A673 (cell line): ENCODE results near the gene OR2J1. TPM values are rescaled to one million over a fixed set of nuclear protein-coding genes. Genes with fewer than 3 reads are reported as not detected.

Source experiments
- BruUV-seq: library from RNA; stranded (reverse); fragments of 400-500 nt; replicated peaks from 2 replicates; lab custom pipeline; 2021; lab: Mats Ljungman, UMichigan
- CTCF ChIA-PET: fragments of 300-600 bp; sonication (Branson Sonifier 250); formaldehyde crosslinking; loops from one replicate; lab custom pipeline; 2022; ENCODE audit warnings: antibody characterized with exemption; lab: Charles Lee
- POLR2A ChIA-PET: fragments of 300-600 bp; sonication (Branson Sonifier 250); formaldehyde crosslinking; loops from one replicate; lab custom pipeline; 2022; ENCODE audit warnings: antibody characterized with exemption; ENCODE audit not compliant: low non-redundant PET; lab: Charles Lee
- DNase-seq: peaks from one replicate; pipeline ENCODE4 v3.0.0-alpha.2; 2015; ENCODE audit warnings: low spot score
- H3K27ac ChIP-seq: fragments of 200-600 bp; sonication (generic); 2 replicates; pipeline ENCODE4 v1.5.1; 2016; ENCODE audit warnings: mixed run types, low read depth, mild to moderate bottlenecking, mixed read lengths, antibody characterized with exemption, low read length; ENCODE audit not compliant: poor library complexity, severe bottlenecking
- H3K27me3 ChIP-seq: fragments of 200-600 bp; sonication (generic); replicated peaks from 2 replicates; pipeline ENCODE4 v1.6.1; 2017; ENCODE audit warnings: mixed run types, low read depth, mild to moderate bottlenecking, mixed read lengths, antibody characterized with exemption, low read length; ENCODE audit not compliant: insufficient read depth, poor library complexity
- H3K36me3 ChIP-seq: fragments of 200-600 bp; sonication (generic); 2 replicates; pipeline ENCODE4 v1.6.1; 2016; ENCODE audit warnings: mixed run types, mild to moderate bottlenecking, mixed read lengths, antibody characterized with exemption, low read length; ENCODE audit not compliant: insufficient read depth, poor library complexity, severe bottlenecking
- H3K4me1 ChIP-seq: fragments of 200-600 bp; sonication (generic); 2 replicates; pipeline ENCODE4 v1.6.1; 2017; ENCODE audit warnings: mixed run types, mild to moderate bottlenecking, mixed read lengths, antibody characterized with exemption, low read length; ENCODE audit not compliant: insufficient read depth, poor library complexity, severe bottlenecking
- H3K4me3 ChIP-seq: fragments of 200-600 bp; sonication (generic); 2 replicates; pipeline ENCODE4 v1.5.1; 2016; ENCODE audit warnings: low read depth, mixed run types, mild to moderate bottlenecking, mixed read lengths, low read length; ENCODE audit not compliant: poor library complexity, severe bottlenecking
- H3K9me3 ChIP-seq: fragments of 200-600 bp; sonication (generic); 2 replicates; pipeline ENCODE4 v1.6.1; 2016; ENCODE audit warnings: mixed run types, low read depth, mild to moderate bottlenecking, mixed read lengths, antibody characterized with exemption, low read length; ENCODE audit not compliant: poor library complexity, severe bottlenecking
- EZH2 ChIP-seq: fragments of 200-600 bp; sonication (generic); IDR thresholded peaks from 2 replicates; pipeline ENCODE4 v1.6.1; 2017; ENCODE audit warnings: borderline replicate concordance, low read depth, mild to moderate bottlenecking, mixed read lengths, antibody characterized with exemption, low read length; ENCODE audit not compliant: poor library complexity, severe bottlenecking
- intact Hi-C: fragments of 100-400 bp; cut with micrococcal nuclease; formaldehyde crosslinking; loops from one replicate; pipeline ENCODE4 v1.10.0; 2022; ENCODE audit not compliant: unreplicated experiment
- total RNA-seq: library from RNA; stranded (reverse); gene quantifications from 2 replicates; pipeline ENCODE4 v1.2.3, GENCODE V29; 2021
- TF ChIP-seq, protein P1 (sequence below): fragments of 300-800, 200-600 bp; sonication (generic); conservative IDR thresholded peaks from 2 replicates; pipeline ENCODE4 v1.5.1; 2017; ENCODE audit warnings: low read depth, mild to moderate bottlenecking, antibody characterized with exemption, low read length, moderate library complexity, mixed read lengths

The OR2J1 gene
- total RNA-seq, 1 experiment from 2014 or later = not detected

DNA sequence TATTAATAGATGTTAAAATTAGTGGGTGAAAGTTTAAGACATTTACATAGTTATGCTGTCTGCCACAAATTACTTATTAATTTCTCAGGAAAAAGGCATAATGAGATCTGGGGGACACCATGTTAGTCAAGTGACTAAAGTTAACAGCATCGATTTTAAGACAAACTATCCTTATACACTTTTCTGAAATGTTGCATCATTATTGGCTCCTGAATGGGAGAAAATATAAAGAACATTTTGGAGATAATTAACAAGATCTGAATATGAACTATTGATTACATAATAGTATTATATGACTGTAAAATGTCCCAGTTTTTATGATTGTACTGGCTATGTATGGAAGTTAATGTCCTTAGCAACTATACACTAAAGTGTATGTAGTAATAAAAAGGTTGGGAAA, 20.1 kb upstream of the OR2J1 start:
- POLR2A ChIA-PET = no interaction called here
- TF ChIP-seq EZH2 = no peak
- TF ChIP-seq, protein P1, sequence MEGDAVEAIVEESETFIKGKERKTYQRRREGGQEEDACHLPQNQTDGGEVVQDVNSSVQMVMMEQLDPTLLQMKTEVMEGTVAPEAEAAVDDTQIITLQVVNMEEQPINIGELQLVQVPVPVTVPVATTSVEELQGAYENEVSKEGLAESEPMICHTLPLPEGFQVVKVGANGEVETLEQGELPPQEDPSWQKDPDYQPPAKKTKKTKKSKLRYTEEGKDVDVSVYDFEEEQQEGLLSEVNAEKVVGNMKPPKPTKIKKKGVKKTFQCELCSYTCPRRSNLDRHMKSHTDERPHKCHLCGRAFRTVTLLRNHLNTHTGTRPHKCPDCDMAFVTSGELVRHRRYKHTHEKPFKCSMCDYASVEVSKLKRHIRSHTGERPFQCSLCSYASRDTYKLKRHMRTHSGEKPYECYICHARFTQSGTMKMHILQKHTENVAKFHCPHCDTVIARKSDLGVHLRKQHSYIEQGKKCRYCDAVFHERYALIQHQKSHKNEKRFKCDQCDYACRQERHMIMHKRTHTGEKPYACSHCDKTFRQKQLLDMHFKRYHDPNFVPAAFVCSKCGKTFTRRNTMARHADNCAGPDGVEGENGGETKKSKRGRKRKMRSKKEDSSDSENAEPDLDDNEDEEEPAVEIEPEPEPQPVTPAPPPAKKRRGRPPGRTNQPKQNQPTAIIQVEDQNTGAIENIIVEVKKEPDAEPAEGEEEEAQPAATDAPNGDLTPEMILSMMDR = no peak
- no peaks in the 10 kb centered on the region for H3K9me3 ChIP-seq
- no peak overlapping the region for H3K4me3 ChIP-seq
- H3K4me1 ChIP-seq = no peaks in the 10 kb centered on the region
- no peak for DNase-seq
- H3K27ac ChIP-seq = no peak overlapping the region
- peaks cover 16% of the 10 kb centered on the region for H3K27me3 ChIP-seq
- no TSS peak for BruUV-seq
- intact Hi-C loops = no loop called here
- H3K36me3 ChIP-seq = no peaks in the 10 kb centered on the region
- CTCF ChIA-PET = no interaction called here

DNA sequence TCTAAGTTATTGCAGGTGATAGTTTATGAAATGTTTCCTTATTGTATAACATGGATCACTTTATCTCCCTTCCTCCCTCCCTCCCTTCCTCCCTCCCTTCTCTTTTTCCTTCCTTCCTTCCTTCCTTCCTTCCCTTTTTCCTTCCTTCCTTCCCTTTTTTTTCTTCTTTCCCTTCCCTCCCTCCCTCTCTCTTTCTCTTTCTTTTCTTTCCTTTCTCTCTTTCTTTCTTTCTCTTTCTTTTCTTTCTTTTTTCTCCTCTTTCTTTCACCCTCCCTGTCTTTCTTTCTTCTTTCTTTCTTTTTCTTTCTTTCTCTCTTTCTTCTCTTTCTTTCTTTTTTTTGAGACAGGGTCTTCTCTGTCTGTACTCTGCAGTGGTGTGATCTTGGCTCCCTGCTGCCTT, 18.0 kb upstream of the OR2J1 start:
- TF ChIP-seq EZH2 = no peak
- TF ChIP-seq, protein P1 = no peak
- POLR2A ChIA-PET = no interaction called here
- no TSS peak for BruUV-seq

DNA sequence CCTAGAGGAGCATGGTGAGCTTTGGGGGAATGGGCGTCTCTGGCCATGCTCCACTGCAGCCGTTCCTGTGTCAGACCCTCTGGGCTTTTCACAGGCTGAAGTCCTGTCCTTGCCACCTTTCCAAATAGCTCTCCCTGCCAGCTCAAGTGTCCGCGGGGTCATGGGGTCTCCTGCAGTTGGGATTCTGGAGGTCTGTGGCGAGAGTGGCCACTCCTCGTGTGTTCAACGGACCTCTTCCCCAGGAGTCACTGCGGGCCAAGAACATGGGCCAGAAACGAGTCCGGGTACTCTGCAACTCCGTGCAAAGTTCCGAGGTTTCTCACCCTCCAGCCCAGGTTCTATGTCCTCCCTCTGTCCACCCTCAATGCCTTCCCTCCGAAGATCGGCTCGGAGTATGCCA, 16.8 kb upstream of the OR2J1 start:
- intact Hi-C loops = no loop called here
- Histone ChIP-seq H3K36me3 (no peaks in the 10 kb centered on the region), H3K27ac (no peak overlapping the region), H3K4me1 (no peaks in the 10 kb centered on the region), H3K9me3 (no peaks in the 10 kb centered on the region), H3K4me3 (no peak overlapping the region), H3K27me3 (peaks cover 3% of the 10 kb centered on the region)
- BruUV-seq = no TSS peak
- ChIA-PET CTCF (no interaction called here), POLR2A (no interaction called here)
- DNase-seq = no peak
- no peak for TF ChIP-seq EZH2
- TF ChIP-seq, protein P1 = no peak

More for the DNA sequence above, 18.0 kb upstream of the OR2J1 start:
- no peak for DNase-seq
- intact Hi-C loops = no loop called here
- Histone ChIP-seq H3K4me3 (no peak overlapping the region), H3K4me1 (no peaks in the 10 kb centered on the region), H3K27me3 (peaks cover 3% of the 10 kb centered on the region), H3K36me3 (no peaks in the 10 kb centered on the region), H3K9me3 (no peaks in the 10 kb centered on the region), H3K27ac (no peak overlapping the region)
- CTCF ChIA-PET = no interaction called here
